Measurements from ENCODE around the gene LHFPL3.
A peak's percentile ranks its signal among the peaks of the same experiment; 100 is the strongest.

LHFPL3 gene

GRCh38 chr7:104852386-104852785, 524.0 kb downstream of the LHFPL3 start:
- DNase-seq = no peak

DNA sequence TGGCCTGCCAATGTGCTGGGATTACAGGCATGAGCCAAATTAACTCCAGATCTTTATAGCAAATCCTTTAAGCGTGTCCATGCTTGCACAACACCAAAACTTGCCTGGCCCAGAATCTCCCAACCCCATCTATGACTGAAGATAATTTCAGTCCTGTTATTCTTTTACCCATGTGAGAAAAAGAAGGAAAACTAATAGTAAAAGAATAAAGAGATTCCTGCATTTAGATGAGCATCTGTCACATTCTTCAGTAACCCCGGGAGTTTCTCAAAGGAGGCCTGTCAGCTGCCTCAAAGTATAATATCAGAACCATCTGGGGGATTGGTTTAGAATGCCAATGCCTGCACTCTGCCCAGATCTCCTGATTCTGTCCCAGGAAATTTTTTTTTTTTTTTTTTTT, 527.5 kb downstream of the LHFPL3 start:
- no peak for DNase-seq

- no peak for DNase-seq
Observed at GRCh38 chr7:104857458-104858425, 529.3 kb downstream of the LHFPL3 start.

GRCh38 chr7:104859754-104860426, 531.5 kb downstream of the LHFPL3 start:
- DNase-seq = peak in 1 of 2 donors; percentile 5

GRCh38 chr7:104861729-104862390, 533.5 kb downstream of the LHFPL3 start:
- no peak for DNase-seq

- DNase-seq = no peak
Observed at GRCh38 chr7:104862719-104863118, 534.3 kb downstream of the LHFPL3 start.

GRCh38 chr7:104873401-104873800, 545.0 kb downstream of the LHFPL3 start:
- no peak for DNase-seq

GRCh38 chr7:104878577-104878976, 550.2 kb downstream of the LHFPL3 start:
- DNase-seq = no peak

- no peak for DNase-seq
Observed at GRCh38 chr7:104883248-104883717, 554.9 kb downstream of the LHFPL3 start.

GRCh38 chr7:104883718-104884452, 555.5 kb downstream of the LHFPL3 start:
- peak; percentile 92 to 95 for DNase-seq

GRCh38 chr7:104886651-104887050, 558.2 kb downstream of the LHFPL3 start:
- DNase-seq = no peak

DNA sequence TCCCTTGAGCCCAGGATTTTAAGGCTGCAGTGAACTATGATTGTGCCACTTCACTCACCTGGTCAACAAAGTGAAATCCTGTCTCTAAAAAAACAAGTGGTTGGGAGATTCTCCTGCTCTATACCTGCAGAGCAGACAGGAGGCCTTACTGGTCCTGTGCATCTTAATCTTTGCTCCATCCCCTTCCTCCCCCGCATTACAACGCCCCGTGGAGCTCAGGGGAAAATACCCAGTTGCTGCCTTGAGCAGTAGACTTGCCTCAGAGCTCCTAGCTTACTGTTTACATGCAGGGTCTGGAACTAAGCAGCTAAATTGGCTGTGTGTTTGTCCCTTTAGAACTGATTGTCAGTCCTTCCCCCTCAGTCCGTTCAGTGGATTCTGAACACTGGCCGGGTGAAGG, 561.8 kb downstream of the LHFPL3 start:
- DNase-seq = no peak

DNA sequence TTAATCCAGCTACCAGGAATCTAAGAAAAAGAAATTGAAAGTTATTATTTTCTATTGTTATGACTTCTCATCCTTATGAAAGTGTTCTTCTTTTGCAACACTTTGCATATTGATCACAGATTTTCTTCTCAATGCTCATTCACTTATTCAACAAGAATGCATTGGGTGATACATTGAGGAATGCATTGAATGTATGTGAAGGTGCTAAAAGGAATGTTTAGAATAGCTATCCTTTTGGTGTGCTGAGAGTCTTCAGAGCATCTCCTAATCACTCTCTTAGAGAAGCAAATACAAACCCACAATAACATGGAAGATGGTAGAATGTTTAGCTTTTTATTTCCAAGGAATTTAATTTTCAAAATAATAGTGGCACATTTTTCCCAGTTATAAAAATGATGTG, 563.5 kb downstream of the LHFPL3 start:
- no peak for DNase-seq

DNA sequence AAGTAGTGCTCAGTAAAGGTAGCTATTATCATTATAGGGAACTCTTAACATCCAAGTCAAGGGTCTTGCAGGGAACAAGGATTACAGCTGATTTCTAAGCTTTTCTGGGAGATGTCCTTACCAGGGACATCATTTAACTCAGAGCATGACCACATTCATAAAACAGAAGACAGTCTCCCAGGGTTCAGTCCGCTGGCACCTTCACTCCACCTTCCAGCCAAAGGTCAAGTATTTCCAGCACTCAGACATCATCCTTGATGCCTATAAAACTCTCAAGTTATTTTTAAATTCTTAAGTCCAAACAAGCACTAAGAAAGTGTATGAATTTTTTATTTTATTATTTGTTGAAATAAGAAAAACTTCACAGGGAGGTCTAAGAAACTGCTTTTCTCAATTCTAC, 565.9 kb downstream of the LHFPL3 start:
- no peak for DNase-seq

DNA sequence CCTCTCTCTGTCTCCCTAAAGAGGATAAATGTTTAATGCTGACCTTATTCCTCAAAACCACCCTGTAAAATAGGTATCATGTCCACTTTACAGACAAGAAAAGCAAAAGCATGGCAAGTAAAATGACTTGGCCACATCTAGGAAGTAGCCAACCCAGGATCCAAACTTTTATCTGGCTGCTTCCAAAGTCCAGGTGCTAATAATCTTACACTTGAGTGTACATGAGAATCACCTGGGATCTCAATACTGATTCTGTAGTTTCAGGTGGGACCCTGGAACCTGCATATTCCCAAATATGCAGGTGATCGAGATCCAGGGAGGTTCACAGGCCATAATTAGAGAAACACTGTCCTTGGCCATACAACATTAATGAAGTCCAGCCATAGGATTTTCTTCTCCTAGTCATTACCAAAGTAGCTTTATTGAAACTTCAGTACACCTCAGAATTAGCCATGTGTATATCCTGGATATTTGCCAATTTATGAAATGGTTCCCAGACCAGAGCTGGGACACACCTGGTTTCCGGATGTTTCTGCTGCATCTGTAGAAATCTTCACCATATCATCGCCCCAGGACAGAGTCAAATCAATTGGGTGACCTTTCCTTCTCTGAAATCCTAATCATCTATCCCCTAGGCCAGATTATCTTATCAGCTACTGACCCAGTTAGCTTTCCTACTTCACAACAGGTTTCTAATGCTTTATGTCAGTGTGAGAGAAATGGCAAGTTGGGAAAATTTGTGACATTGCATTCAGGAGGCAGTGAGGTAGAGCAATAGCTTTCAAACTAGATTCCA, 566.5 kb downstream of the LHFPL3 start:
- DNase-seq = no peak

DNA sequence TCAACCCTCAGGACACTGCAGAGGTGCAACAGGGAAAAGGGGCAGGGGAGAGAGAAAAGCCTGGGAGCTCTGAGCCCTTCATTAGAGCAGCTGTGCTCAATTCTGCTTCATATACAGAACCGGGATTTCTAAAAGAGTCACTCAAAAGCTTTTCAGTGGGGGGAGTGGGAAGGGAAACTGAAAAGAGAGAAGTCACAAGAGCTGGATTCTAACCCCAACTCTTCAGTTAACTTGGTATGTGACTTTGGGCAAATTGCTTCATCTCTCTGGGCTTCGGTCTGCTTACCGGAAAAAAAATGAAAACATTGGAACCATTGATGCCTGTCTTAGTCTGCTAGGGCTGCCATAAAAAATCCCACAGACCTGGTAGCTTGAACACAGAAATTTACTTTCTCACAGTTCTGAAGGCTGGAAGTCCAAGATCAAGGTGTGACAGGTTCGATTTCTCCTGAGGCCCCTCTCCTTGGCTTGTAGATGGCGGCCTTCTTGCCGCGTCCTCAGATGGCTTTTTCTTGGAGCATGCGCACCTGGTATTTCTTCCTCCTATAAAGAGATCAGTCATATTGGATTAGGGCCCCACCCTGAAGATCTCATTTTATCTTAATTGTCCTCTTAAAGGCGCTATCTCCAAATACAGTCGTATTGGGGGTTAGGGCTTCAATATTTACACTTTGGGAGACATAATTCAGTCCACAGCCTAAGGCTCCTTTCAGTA, 567.3 kb downstream of the LHFPL3 start:
- DNase-seq = peak; percentile 83

GRCh38 chr7:104898434-104898833, 570.0 kb downstream of the LHFPL3 start:
- no peak for DNase-seq

- DNase-seq = peak; percentile 17 to 53
Observed at GRCh38 chr7:104900525-104901239, 572.3 kb downstream of the LHFPL3 start.

DNA sequence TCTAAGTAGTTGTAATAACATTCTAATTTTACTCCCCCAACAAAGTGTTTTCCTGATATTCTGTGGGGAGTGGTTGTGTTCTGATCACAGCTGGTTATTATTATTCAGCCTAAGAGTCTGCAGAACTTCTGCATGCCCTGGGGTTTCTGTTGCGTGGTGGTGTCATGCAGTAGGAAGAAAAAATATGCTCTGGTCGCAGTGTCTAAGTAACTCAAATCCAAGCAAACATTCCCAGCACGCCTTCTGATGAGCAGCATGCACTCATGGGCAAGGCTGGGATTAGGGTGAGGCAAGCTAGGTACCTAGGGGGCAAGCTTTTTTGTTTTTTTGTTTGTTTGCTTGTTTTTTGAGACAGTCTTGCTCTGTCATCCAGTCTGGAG, 572.8 kb downstream of the LHFPL3 start:
- DNase-seq = no peak

DNA sequence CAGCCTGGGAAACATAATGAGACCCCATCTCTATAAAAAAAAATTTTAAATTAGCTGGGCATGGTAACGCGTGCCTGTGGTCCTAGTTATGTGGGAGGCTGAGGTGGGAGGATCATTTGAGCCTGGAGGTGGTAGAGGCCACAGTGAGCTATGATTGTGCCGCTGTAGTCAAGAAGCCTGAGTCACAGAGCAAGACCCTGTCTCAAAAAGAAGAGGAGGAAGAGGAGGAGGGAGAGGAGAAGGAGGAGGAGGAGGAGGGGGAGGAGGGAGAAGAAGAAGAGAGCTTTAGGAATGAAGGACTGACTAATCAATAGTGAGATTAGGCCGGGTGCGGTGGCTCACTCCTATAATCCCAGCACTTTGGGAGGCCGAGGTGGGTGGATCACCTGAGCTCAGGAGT, 573.8 kb downstream of the LHFPL3 start:
- DNase-seq = no peak

All from inflammatory macrophage (primary cell).